ENCODE data around the gene SLC35A4. TPM values are rescaled to one million over a fixed set of nuclear protein-coding genes. Genes with fewer than 3 reads are reported as not detected.
A peak's percentile ranks its signal among the peaks of the same experiment; 100 is the strongest.

SLC35A4 gene
- total RNA-seq, 6 donors from 2014 or later, result 30.4 to 92.3 (median 56.7) TPM

GRCh38 chr5:140548300-140548688 is 16.3 kb upstream of the SLC35A4 start:
- TF ChIP-seq POLR2AphosphoS5 (IDR thresholded peaks at IDR 0.05) (peak in 1 of 2 donors; percentile 49), CTCF (IDR thresholded peaks at IDR 0.05) (no peak), EP300 (IDR thresholded peaks at IDR 0.05) (peak in 1 of 4 donors; percentile 19), POLR2A (IDR thresholded peaks at IDR 0.05) (no peak)
- peak; percentile 72 to 82 for ATAC-seq (ENCODE audit: low FRiP score in 2 of 2)
- DNase-seq, result peak in 1 of 2 donors; percentile 88
- Histone ChIP-seq H3K9me3 (no peaks in the 10 kb centered on the region), H3K27ac (peak overlapping the region; percentile 92 to 99 (median 94)), H3K27me3 (no peaks in the 10 kb centered on the region), H3K4me1 (peaks cover 34 to 46% (median 38%) of the 10 kb centered on the region in 4 donors), H3K36me3 (peaks cover 14 to 56% (median 33%) of the 10 kb centered on the region in 4 donors), H3K4me3 (peak overlapping the region in 3 of 4 donors; percentile 51 to 66 (median 58))
- WGBS, 2 donors, result 17% methylated on average over 5 of the region's 5 CpGs; no CpG with 5 or more reads in 1 of the 2 donors

DNA sequence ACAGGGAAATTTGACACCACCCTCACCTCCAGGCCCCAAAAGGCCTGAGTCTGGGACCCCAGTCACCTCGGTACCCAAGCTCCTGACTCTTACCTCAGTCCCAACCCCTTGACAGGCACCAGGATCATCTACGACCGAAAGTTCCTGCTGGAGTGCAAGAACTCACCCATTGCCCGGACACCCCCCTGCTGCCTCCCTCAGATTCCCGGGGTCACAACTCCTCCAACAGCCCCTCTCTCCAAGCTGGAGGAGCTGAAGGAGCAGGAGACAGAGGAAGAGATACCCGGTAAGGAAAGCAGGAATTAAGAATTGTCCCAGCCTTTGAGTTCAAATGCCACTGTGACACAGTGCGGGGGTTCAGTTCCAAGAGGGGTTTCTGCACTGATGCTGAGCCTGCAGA is 15.8 kb upstream of the SLC35A4 start:
- peak overlapping the region; percentile 92 to 99 (median 94) for H3K27ac ChIP-seq
- no peak for ATAC-seq (ENCODE audit: low FRiP score in 2 of 2)
- no peaks in the 10 kb centered on the region for H3K9me3 ChIP-seq
- no peak for DNase-seq
- TF ChIP-seq POLR2A (IDR thresholded peaks at IDR 0.05) (no peak), EP300 (IDR thresholded peaks at IDR 0.05) (no peak), CTCF (IDR thresholded peaks at IDR 0.05) (no peak), POLR2AphosphoS5 (IDR thresholded peaks at IDR 0.05) (no peak)
- peaks cover 34 to 47% (median 40%) of the 10 kb centered on the region in 4 donors for H3K4me1 ChIP-seq
- WGBS, 2 donors, result 82 to 90% methylated on average over 4 to 7 of the region's 7 CpGs
- H3K27me3 ChIP-seq, result no peaks in the 10 kb centered on the region
- H3K4me3 ChIP-seq, result peak overlapping the region in 1 of 4 donors; percentile 58
- H3K36me3 ChIP-seq, result peaks cover 14 to 53% (median 31%) of the 10 kb centered on the region in 4 donors

DNA sequence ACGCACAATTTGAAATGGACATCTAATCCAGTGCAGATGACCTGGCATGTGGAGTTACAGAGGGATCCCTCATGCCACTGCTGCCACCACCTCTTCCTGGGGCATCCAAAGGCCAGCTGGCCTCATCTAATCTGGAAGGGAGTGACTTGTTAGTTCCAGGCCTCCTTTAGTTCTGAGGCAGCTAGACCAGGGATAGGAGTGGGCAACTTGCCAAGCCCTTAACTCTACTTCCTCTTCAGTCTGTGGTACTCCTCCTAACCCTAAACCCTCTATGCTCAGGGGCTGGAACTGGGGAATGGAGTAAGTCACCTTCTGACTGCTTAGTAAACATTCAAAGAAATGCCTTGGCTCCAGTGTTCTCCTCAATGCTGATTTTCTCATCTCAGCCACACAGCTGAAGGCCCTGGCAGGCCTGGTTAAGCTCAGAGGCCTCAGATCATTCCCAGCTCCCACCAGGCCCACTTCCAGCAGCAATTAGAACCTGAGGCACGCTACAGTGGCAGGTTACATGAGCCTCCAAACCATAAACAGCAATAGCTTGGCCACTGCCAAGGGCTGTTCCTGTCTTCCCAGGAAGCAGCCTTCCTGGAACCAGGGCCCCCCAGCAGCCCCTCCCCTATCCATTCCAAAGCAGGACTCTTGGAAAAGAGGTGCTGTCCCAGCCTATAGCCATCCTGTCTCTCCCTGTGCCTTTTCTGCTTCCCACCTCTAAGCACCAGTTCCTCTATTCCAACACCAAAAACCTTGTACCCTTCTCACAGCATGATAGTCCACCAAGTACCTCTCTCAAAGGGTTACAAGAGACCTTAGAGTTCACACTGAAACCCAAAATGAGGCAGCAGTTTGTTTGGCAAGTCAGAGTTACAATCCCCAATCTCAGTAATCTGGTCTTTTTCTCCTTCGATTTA is 15.1 kb upstream of the SLC35A4 start:
- DNase-seq (peak in 1 of 2 donors; percentile 86), ATAC-seq (ENCODE audit: low FRiP score in 2 of 2) (peak in 1 of 2 donors; percentile 18)
- Histone ChIP-seq H3K4me3 (no peak overlapping the region), H3K27me3 (no peaks in the 10 kb centered on the region), H3K27ac (peak overlapping the region; percentile 92 to 99 (median 94)), H3K9me3 (no peaks in the 10 kb centered on the region), H3K4me1 (peaks cover 34 to 51% (median 42%) of the 10 kb centered on the region in 4 donors), H3K36me3 (peaks cover 14 to 46% (median 28%) of the 10 kb centered on the region in 4 donors)
- TF ChIP-seq CTCF (IDR thresholded peaks at IDR 0.05) (no peak), POLR2A (IDR thresholded peaks at IDR 0.05) (no peak), POLR2AphosphoS5 (IDR thresholded peaks at IDR 0.05) (peak in 1 of 2 donors; percentile 9), EP300 (IDR thresholded peaks at IDR 0.05) (no peak)
- WGBS, 2 donors, result 80% methylated on average over 3 of the region's 3 CpGs

GRCh38 chr5:140550147-140551079 is 14.2 kb upstream of the SLC35A4 start:
- no peaks in the 10 kb centered on the region for H3K27me3 ChIP-seq
- peak overlapping the region; percentile 92 to 99 (median 94) for H3K27ac ChIP-seq
- TF ChIP-seq EP300 (IDR thresholded peaks at IDR 0.05), result no peak
- no peak for TF ChIP-seq POLR2AphosphoS5 (IDR thresholded peaks at IDR 0.05)
- no peak for TF ChIP-seq POLR2A (IDR thresholded peaks at IDR 0.05)
- no peak for TF ChIP-seq CTCF (IDR thresholded peaks at IDR 0.05)
- H3K4me3 ChIP-seq, result no peak overlapping the region
- DNase-seq, result no peak
- no peak for ATAC-seq (ENCODE audit: low FRiP score in 2 of 2)
- H3K4me1 ChIP-seq, result peaks cover 35 to 61% (median 50%) of the 10 kb centered on the region in 4 donors
- H3K9me3 ChIP-seq, result no peaks in the 10 kb centered on the region
- WGBS, 2 donors, result 84 to 91% methylated on average over 9 of the region's 11 CpGs
- H3K36me3 ChIP-seq, result peaks cover 14 to 43% (median 27%) of the 10 kb centered on the region in 4 donors
